Ishikawa (cell line): ENCODE data around the gene SUN3.

Experiments
- CEBPB ChIP-seq: IDR thresholded peaks from 2 replicates; pipeline ENCODE4 v1.6.1; 2012
- CREB1 ChIP-seq: IDR thresholded peaks from 2 replicates; pipeline ENCODE4 v1.6.1; 2012; ENCODE audit warnings: low read depth
- EGR1 ChIP-seq: IDR thresholded peaks from 2 replicates; pipeline ENCODE4 v1.6.1; 2012
- EP300 ChIP-seq: IDR thresholded peaks from 2 replicates; pipeline ENCODE4 v1.6.1; 2012; ENCODE audit warnings: borderline replicate concordance
- FOXM1 ChIP-seq: IDR thresholded peaks from 2 replicates; pipeline ENCODE4 v1.6.1; 2012; ENCODE audit warnings: low read depth, borderline replicate concordance
- MAX ChIP-seq: IDR thresholded peaks from 2 replicates; pipeline ENCODE4 v1.6.1; 2012
- NFIC ChIP-seq: IDR thresholded peaks from 2 replicates; pipeline ENCODE4 v1.6.1; 2012
- RAD21 ChIP-seq: IDR thresholded peaks from 2 replicates; pipeline ENCODE4 v1.6.1; 2012; ENCODE audit warnings: low read depth
- REST ChIP-seq: IDR thresholded peaks from 2 replicates; pipeline ENCODE4 v1.6.1; 2012; ENCODE audit warnings: low read depth, mild to moderate bottlenecking
- TAF1 ChIP-seq: IDR thresholded peaks from 2 replicates; pipeline ENCODE4 v1.6.1; 2012; ENCODE audit warnings: low read depth, mild to moderate bottlenecking
- TCF12 ChIP-seq: IDR thresholded peaks from 2 replicates; pipeline ENCODE4 v1.6.1; 2012; ENCODE audit warnings: low read depth
- TEAD4 ChIP-seq: IDR thresholded peaks from 2 replicates; pipeline ENCODE4 v1.6.1; 2012
- USF1 ChIP-seq: IDR thresholded peaks from 2 replicates; pipeline ENCODE4 v1.6.1; 2012
- YY1 ChIP-seq: IDR thresholded peaks from 2 replicates; pipeline ENCODE4 v1.6.1; 2012; ENCODE audit warnings: low read depth
- ZBTB7A ChIP-seq: IDR thresholded peaks from 2 replicates; pipeline ENCODE4 v1.6.1; 2012; ENCODE audit warnings: low read depth

The SUN3 gene

GRCh38 chr7:48011951-48012350, 17.0 kb downstream of the SUN3 start:
- TF ChIP-seq USF1, result no peak
- TF ChIP-seq TAF1, result no peak
- TF ChIP-seq TCF12, result no peak
- no peak for TF ChIP-seq RAD21

GRCh38 chr7:48011323-48011722, 17.6 kb downstream of the SUN3 start:
- TF ChIP-seq NFIC (no peak), USF1 (no peak), TEAD4 (no peak), MAX (no peak), ZBTB7A (no peak), CEBPB (no peak), TAF1 (no peak), RAD21 (no peak), REST (no peak)

- TF ChIP-seq EGR1 (no peak), MAX (no peak), TCF12 (no peak), ZBTB7A (no peak), USF1 (no peak), EP300 (no peak), CREB1 (no peak), YY1 (no peak), NFIC (no peak), RAD21 (no peak)
These were observed 19.0 kb downstream of the SUN3 start for GRCh38 chr7:48009954-48010353.

GRCh38 chr7:48009257-48009656, 19.6 kb downstream of the SUN3 start:
- TF ChIP-seq YY1 (no peak), FOXM1 (no peak), CREB1 (no peak), ZBTB7A (no peak), RAD21 (no peak), EP300 (no peak)

- TF ChIP-seq ZBTB7A (no peak), TEAD4 (no peak), USF1 (no peak), EP300 (no peak), NFIC (no peak), YY1 (no peak), CEBPB (no peak), MAX (no peak), TAF1 (no peak), TCF12 (no peak), FOXM1 (no peak), REST (no peak), CREB1 (no peak), EGR1 (no peak), RAD21 (no peak)
These were observed 22.0 kb downstream of the SUN3 start for GRCh38 chr7:48006866-48007265.

- TF ChIP-seq USF1 (no peak), REST (no peak), TEAD4 (no peak), NFIC (no peak), MAX (no peak), YY1 (no peak), TAF1 (no peak), EP300 (no peak), FOXM1 (no peak), TCF12 (no peak)
These were observed 24.3 kb downstream of the SUN3 start for GRCh38 chr7:48004638-48005037.
